B cell (primary cell): ENCODE results near the gene TMEM115. TPM values are rescaled to one million over a fixed set of nuclear protein-coding genes. Genes with fewer than 3 reads are reported as not detected.
A peak's percentile ranks its signal among the peaks of the same experiment; 100 is the strongest.

Experiments
- ATAC-seq: fragments of 200-7000 bp; cut with Tn5 transposase; one replicate; pipeline ENCODE4 v1.10.0; 2021; ENCODE audit warnings: low read depth, mild to moderate bottlenecking, moderate number of reproducible peaks, moderate library complexity
- CTCF ChIA-PET: fragments of 350-600 bp; sonication (Branson Sonifier 250); formaldehyde crosslinking; loops from one replicate; lab custom pipeline; 2021; ENCODE audit warnings: antibody characterized with exemption, inconsistent platforms; lab: Charles Lee
- POLR2A ChIA-PET: fragments of 350-600 bp; sonication (Branson Sonifier 250); formaldehyde crosslinking; loops from one replicate; lab custom pipeline; 2021; ENCODE audit warnings: antibody characterized with exemption; lab: Charles Lee
- DNase-seq: peaks from one replicate; pipeline ENCODE4 v3.0.0; 2013
- H2AFZ ChIP-seq: 2 replicates; pipeline ENCODE4 v1.6.1; 2012; ENCODE audit warnings: mild to moderate bottlenecking, low read depth, low read length; ENCODE audit not compliant: insufficient read depth, poor library complexity, severe bottlenecking
- H3K27ac ChIP-seq, 2 donors: 1 replicate in 1 of 2; 2 replicates in 1 of 2; pipeline ENCODE4 v1.5.1; 2012 to 2013; ENCODE audit warnings: low read length in 2 of 2, mild to moderate bottlenecking in 2 of 2, moderate library complexity in 1 of 2
- H3K27me3 ChIP-seq, 4 experiments: fragments of 200-600 bp in 1 of 4; sonication (generic) in 1 of 4; replicated peaks in 1 of 4; 1 replicate in 2 of 4; 2 replicates in 2 of 4; pipeline versions ENCODE4 v1.6.1 to v1.7.0; 2013 to 2016; ENCODE audit warnings: low read length in 3 of 4, mild to moderate bottlenecking in 2 of 4, mixed read lengths in 1 of 4, moderate library complexity in 1 of 4; ENCODE audit not compliant: insufficient read depth in 4 of 4, control insufficient read depth in 3 of 4; ENCODE audit errors: control extremely low read depth in 1 of 4
- H3K36me3 ChIP-seq, 2 experiments: replicated peaks in 1 of 2; 1 replicate in 1 of 2; 2 replicates in 1 of 2; pipeline versions ENCODE4 v1.6.1 to v1.7.1; 2013; ENCODE audit warnings: low read length in 1 of 2; ENCODE audit not compliant: insufficient read depth in 2 of 2, control insufficient read depth in 1 of 2; ENCODE audit errors: control extremely low read depth in 1 of 2, extremely low read depth in 1 of 2
- H3K4me1 ChIP-seq, 2 donors: fragments of 200-600 bp in 1 of 2; sonication (generic) in 1 of 2; 1 replicate in 1 of 2; 2 replicates in 1 of 2; pipeline versions ENCODE4 v1.5.1 to v1.6.1; 2013 to 2017; ENCODE audit warnings: low read length in 2 of 2; ENCODE audit not compliant: control insufficient read depth in 2 of 2, insufficient read depth in 2 of 2
- H3K4me2 ChIP-seq: replicated peaks from 2 replicates; pipeline ENCODE3; 2012; ENCODE audit warnings: mild to moderate bottlenecking, low read depth, low read length; ENCODE audit not compliant: poor library complexity, severe bottlenecking
- H3K4me3 ChIP-seq, 5 experiments: fragments of 200-600 bp in 1 of 5; sonication (generic) in 1 of 5; 1 replicate in 3 of 5; 2 replicates in 2 of 5; pipeline versions ENCODE4 v1.5.1 to v1.7.0; 2011 to 2016; ENCODE audit warnings: low read length in 4 of 5, mild to moderate bottlenecking in 4 of 5, low read depth in 2 of 5, control low read depth in 1 of 5, moderate library complexity in 1 of 5; ENCODE audit not compliant: insufficient read depth in 1 of 5; ENCODE audit errors: control extremely low read depth in 1 of 5, extremely low read depth in 1 of 5
- H3K79me2 ChIP-seq: fragments of 200-600 bp; sonication (generic); one replicate; pipeline ENCODE4 v1.6.0; 2016; ENCODE audit warnings: low read length; ENCODE audit not compliant: control insufficient read depth, insufficient read depth
- H3K9ac ChIP-seq: fragments of 200-600 bp; sonication (generic); 2 replicates; pipeline ENCODE4 v1.6.1; 2017; ENCODE audit warnings: mild to moderate bottlenecking, low read length, moderate library complexity
- H3K9me3 ChIP-seq, 3 donors: one replicate each; pipeline versions ENCODE4 v1.6.1 to v1.7.1; 2013; ENCODE audit warnings: low read length in 2 of 3; ENCODE audit not compliant: control insufficient read depth in 2 of 3, insufficient read depth in 1 of 3; ENCODE audit errors: control extremely low read depth in 1 of 3
- H4K20me1 ChIP-seq: 2 replicates; pipeline ENCODE4 v1.6.0; 2012; ENCODE audit warnings: mild to moderate bottlenecking, low read length; ENCODE audit not compliant: insufficient read depth, control insufficient read depth, poor library complexity, severe bottlenecking
- H3K27ac Mint-ChIP-seq: one replicate; pipeline ENCODE4 v1.8.0; 2021; ENCODE audit warnings: mixed read lengths
- H3K27me3 Mint-ChIP-seq: one replicate; pipeline ENCODE4 v1.8.0; 2021; ENCODE audit warnings: mixed read lengths
- H3K4me1 Mint-ChIP-seq: one replicate; pipeline ENCODE4 v1.8.0; 2021; ENCODE audit warnings: mixed read lengths
- H3K4me3 Mint-ChIP-seq: one replicate; pipeline ENCODE4 v1.8.0; 2021; ENCODE audit warnings: mixed read lengths
- H3K9me3 Mint-ChIP-seq: one replicate; pipeline ENCODE4 v1.8.0; 2022; ENCODE audit warnings: mixed read lengths; ENCODE audit not compliant: insufficient read depth
- CTCF ChIP-seq: fragments of 200-600 bp; IDR thresholded peaks from one replicate; pipeline ENCODE4 v1.8.0; 2022; ENCODE audit warnings: antibody characterized with exemption, mild to moderate bottlenecking
- EZH2 ChIP-seq: IDR thresholded peaks from 2 replicates; pipeline ENCODE4 v1.6.1; 2012; ENCODE audit warnings: borderline replicate concordance, low read depth, mild to moderate bottlenecking, moderate library complexity, low read length; ENCODE audit not compliant: insufficient read depth, poor library complexity, severe bottlenecking
- WGBS: methylation state at CpG from one replicate; pipeline ENCODE4 v1.1.5; 2013; ENCODE audit warnings: missing lambda C conversion rate; ENCODE audit not compliant: insufficient coverage; 5-methylcytosine and 5-hydroxymethylcytosine counted together
- intact Hi-C: fragments of 100-400 bp; cut with micrococcal nuclease; formaldehyde crosslinking; loops from one replicate; pipeline ENCODE4 v1.10.0; 2022
- polyA plus RNA-seq: library from polyadenylated mRNA; depleted of rRNA; stranded (reverse); fragments of >200 nt; gene quantifications from 2 replicates; pipeline ENCODE4 v1.2.3, GENCODE V29; 2012
- total RNA-seq, 2 donors: library from RNA; stranded (reverse); fragments of 120-200 nt in 1 of 2; gene quantifications; 1 replicate in 1 of 2; 2 replicates in 1 of 2; pipeline versions ENCODE4 v1.2.3 to v1.2.4, GENCODE V29; 2013 to 2022

Gene TMEM115
- total and polyA plus RNA-seq, 2 donors (not counting 1 experiment from before 2014, with no cell fraction given): 19.8 to 27.2 TPM

DNA sequence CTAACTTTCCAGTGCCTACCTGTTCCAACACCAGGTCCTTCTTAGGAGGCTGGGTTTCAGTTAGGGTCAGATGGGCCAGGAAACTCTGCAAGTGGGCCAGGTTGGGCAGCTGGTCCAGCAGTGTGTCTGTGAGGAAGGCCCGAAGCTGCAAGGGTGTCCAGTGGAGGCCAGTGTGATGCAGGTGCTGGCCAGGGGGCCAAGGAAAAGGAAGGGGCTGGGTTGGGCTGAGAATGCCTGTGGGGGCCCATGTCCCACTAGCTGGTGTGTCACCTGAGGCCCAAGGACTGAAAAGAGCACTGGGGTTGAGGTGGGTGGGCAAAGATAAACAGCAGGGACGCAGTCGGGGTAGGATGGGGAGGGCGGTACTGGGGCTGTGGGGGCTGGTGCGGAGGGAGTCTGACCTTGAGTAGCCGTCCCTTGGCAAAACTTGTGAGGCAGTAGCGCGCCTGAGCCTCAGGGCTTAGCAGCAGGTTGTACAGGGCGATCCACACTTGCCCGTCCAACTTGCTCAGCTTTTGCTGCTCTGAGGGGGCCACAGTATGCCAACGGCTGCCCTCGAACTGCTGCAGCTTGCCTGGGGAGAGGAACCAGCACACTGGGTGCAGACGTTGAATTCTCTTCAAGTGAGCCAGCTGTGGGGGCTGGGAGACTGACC, 17.2 kb downstream of the TMEM115 start:
- POLR2A ChIA-PET: interaction anchor here (0.7 to 6.1 kb wide), 2 partner anchors 10 to 1783 kb away, joined by 3 to 96 read pairs; partner anchors contain the start of genes CYB561D2 and NPRL2
- Histone ChIP-seq H3K27ac (peak overlapping the region in 1 of 2 donors; percentile 22), H3K4me2 (peak overlapping the region; percentile 90), H3K79me2 (peaks cover 29% of the 10 kb centered on the region), H2AFZ (no peak overlapping the region), H3K9ac (no peak overlapping the region), H3K4me3 (no peak overlapping the region), H3K4me1 (peaks cover 35 to 59% of the 10 kb centered on the region in 2 donors), H3K36me3 (no peaks in the 10 kb centered on the region), H4K20me1 (no peaks in the 10 kb centered on the region), H3K9me3 (no peaks in the 10 kb centered on the region), H3K27me3 (no peaks in the 10 kb centered on the region)
- intact Hi-C loops: no loop called here
- 94% methylated on average over 13 of the region's 13 CpGs for WGBS
- CTCF ChIA-PET: no interaction called here
- H3K4me1 Mint-ChIP-seq: peaks cover 50% of the 10 kb centered on the region
- H3K27me3 Mint-ChIP-seq: no peaks in the 10 kb centered on the region
- ATAC-seq: no peak
- DNase-seq: no peak
- H3K4me3 Mint-ChIP-seq: peak overlapping the region; percentile 49
- peak overlapping the region; percentile 98 for H3K27ac Mint-ChIP-seq
- no peaks in the 10 kb centered on the region for H3K9me3 Mint-ChIP-seq
- TF ChIP-seq EZH2: no peak
- TF ChIP-seq CTCF: no peak

DNA sequence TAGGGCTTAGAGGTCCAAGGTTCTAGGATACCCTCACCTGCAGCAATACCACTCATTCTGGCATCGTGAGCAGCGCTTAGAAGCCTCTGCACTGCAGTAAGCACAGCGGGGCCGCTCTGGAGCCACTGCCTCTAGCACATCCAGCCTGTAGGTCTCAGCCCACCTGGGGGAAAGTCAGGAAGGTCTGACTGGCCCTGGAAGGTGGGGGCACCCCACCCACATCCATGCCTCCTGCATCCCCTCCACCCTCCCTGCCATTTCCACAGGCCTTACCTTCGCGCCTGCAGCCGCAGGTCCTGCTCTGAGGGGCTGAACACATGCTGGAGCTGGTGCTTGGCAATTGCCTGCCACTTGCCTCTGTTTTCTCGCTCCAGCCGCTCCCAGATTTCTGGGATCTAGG, 17.8 kb downstream of the TMEM115 start:
- peak overlapping the region; percentile 73 to 97 for H3K27ac ChIP-seq
- peaks cover 30% of the 10 kb centered on the region for H3K79me2 ChIP-seq
- no peaks in the 10 kb centered on the region for H3K9me3 Mint-ChIP-seq
- peak overlapping the region; percentile 82 for H2AFZ ChIP-seq
- no peaks in the 10 kb centered on the region for H3K27me3 ChIP-seq
- H3K27ac Mint-ChIP-seq: peak overlapping the region; percentile 98
- peak overlapping the region; percentile 90 for H3K4me2 ChIP-seq
- peaks cover 37 to 59% of the 10 kb centered on the region in 2 donors for H3K4me1 ChIP-seq
- H4K20me1 ChIP-seq: peaks cover 3% of the 10 kb centered on the region
- POLR2A ChIA-PET: interaction anchor here (0.6 to 6.1 kb wide), 7 partner anchors 10 to 1909 kb away, joined by 3 to 96 read pairs (median 6); partner anchors contain the start of genes C3orf18, CYB561D2, HEMK1 and HYAL3
- no peaks in the 10 kb centered on the region for H3K9me3 ChIP-seq
- no peaks in the 10 kb centered on the region for H3K27me3 Mint-ChIP-seq
- H3K4me1 Mint-ChIP-seq: peaks cover 51% of the 10 kb centered on the region
- H3K36me3 ChIP-seq: peaks cover 0 to 2% of the 10 kb centered on the region in 2 experiments
- H3K4me3 ChIP-seq: peak overlapping the region in 4 of 5 experiments; percentile 61 to 86 (median 76)
- 100% methylated on average over 2 of the region's 9 CpGs for WGBS
- CTCF ChIA-PET: interaction anchor here (0.9 to 1.8 kb wide), 3 partner anchors 9 to 49 kb away, joined by 3 to 14 read pairs (median 4); partner anchors contain the start of genes CYB561D2, HYAL3, IFRD2 and NAA80
- H3K4me3 Mint-ChIP-seq: peak overlapping the region; percentile 96
- DNase-seq (no peak), ATAC-seq (no peak)
- no peak for TF ChIP-seq EZH2
- TF ChIP-seq CTCF: no peak
- intact Hi-C loops: no loop called here
- H3K9ac ChIP-seq: peak overlapping the region; percentile 89
